ENCODE data around the gene INSC.

DNA sequence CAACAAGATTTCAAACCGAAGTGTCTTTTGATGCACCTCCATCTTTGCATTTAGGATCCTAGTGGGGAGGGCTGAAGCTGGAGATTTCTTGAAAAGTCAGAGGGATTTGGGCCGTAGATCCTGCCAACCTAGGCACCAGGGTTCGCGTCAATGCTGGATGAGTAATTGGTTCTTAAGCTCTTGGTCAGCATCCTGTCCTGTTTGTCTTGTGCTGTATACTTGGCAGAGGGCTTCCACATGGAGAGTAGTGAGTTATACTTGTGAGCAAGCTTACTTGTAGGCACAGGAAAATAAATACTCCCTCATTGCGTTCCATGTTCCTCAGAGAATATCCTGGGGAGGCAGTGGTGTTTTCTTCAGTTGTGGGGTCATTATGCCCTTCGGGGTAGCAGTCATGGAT lies 12.6 kb downstream of the INSC start:
- TF ChIP-seq, protein P1, sequence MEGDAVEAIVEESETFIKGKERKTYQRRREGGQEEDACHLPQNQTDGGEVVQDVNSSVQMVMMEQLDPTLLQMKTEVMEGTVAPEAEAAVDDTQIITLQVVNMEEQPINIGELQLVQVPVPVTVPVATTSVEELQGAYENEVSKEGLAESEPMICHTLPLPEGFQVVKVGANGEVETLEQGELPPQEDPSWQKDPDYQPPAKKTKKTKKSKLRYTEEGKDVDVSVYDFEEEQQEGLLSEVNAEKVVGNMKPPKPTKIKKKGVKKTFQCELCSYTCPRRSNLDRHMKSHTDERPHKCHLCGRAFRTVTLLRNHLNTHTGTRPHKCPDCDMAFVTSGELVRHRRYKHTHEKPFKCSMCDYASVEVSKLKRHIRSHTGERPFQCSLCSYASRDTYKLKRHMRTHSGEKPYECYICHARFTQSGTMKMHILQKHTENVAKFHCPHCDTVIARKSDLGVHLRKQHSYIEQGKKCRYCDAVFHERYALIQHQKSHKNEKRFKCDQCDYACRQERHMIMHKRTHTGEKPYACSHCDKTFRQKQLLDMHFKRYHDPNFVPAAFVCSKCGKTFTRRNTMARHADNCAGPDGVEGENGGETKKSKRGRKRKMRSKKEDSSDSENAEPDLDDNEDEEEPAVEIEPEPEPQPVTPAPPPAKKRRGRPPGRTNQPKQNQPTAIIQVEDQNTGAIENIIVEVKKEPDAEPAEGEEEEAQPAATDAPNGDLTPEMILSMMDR (conservative IDR thresholded peaks at IDR 0.05), result no peak
- no peak for TF ChIP-seq EZH2 (IDR thresholded peaks at IDR 0.05; ENCODE audit: low read depth)
